NOMO-1 treated with DMSO at 0.1 percent for 48 hours (cell line): ENCODE results near the gene CRISPLD2.
"Not testable (repeated sequence)": the region's sequence is repeated elsewhere in the genome, so short reads cannot be mapped to it uniquely, and the experiment has no call there.

Experiments used
- DNase-seq: peaks from one replicate; lab custom pipeline; 2025; ENCODE audit not compliant: unreplicated experiment; lab: John Stamatoyannopoulos, UW

The CRISPLD2 gene

DNA sequence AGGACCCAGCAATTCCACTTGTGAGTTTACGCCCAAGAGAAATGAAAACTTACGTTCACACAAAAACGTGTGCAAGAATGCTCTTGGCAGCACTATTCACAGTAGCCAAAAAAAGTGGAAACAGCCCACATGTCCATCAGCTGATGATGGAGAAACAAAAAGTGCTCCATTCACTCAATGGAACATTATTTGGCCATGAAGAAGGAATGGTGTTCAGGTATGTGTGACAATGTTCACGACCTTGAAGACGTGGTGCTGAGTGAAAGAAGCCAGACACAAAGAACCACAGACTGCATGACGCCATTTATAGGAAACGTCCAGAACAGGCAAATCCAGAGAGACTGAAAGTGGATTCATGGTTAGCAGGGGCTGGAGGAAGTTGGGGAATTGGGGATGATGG is 106.7 kb downstream of the CRISPLD2 start:
- DNase-seq = no peak

GRCh38 chr16:84927621-84928591 is 108.1 kb downstream of the CRISPLD2 start:
- DNase-seq = no peak

DNA sequence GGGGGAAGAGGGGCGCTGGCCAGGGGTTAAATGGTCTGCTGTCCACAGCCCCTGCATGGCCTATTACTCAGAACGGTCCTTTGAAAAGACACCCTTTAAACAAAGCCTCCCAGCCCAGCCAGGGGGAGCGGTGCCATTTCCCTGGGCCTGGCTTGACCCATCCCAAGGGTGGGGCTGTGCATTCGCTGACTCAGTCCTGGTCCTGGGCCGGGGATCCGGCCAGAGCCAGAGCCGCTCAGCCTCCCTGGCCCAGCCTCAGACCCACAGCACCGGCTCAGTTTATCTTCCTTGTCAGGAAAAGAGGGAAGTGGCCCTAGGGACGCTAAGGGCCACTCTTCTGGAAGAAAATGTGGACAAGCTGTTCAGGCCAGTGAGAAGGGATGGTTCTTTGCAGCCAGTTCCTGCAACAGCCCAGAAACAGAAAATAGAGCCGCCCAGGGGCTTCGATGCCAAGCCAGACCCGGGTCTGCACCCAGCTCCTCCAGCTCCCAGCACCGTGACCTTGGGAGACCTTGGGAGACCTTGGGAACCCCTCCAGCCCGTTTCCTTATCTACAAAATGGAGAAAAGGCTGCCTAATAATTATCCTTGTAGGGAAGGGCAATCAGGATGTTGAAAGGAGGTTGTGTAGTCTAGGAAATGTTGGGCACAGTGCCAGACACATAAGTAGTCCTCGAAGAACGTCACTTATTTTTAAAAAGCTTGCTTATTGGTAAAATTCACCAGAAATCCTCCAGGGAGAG is 109.1 kb downstream of the CRISPLD2 start:
- no peak for DNase-seq

GRCh38 chr16:84929421-84930297 is 109.9 kb downstream of the CRISPLD2 start:
- DNase-seq = no peak

DNA sequence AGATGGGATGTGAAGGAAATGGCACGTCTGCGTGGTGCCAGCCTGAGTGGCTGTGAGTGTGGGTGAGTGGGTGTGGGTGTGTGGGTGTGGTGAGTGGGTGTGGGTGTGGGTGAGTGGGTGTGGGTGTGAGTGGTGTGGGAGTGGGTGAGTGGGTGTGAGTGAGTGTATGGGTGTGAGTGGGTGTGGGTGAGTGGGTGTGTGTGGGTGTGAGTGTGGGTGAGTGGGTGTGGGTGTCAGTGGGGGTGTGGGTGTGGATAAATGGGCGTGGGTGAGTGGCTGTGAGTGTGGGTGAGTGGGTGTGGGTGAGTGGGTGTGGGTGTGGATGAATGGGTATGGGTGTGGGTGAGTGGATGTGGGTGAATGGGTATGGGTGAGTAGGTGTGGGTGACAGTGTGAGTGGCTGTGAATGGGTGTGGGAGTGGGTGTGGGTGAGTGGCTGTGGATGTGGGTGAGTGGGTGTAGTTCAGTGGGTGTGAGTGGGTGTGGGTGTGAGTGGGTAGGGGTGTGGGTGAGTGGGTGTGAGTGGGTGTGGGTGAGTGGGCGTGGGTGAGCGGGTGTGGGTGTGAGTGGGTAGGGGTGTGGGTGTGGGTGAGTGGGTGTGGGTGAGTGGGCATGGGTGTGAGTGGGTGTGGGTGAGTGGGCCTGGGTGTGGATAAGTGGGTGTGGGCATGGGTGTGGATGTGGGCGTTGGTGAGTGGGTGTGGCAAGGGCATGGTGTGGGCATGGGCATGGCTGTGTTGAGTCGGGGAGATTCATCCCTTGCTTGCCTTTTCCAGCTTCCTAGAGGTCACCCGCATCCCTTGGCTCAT is 110.7 kb downstream of the CRISPLD2 start:
- no peak for DNase-seq

DNA sequence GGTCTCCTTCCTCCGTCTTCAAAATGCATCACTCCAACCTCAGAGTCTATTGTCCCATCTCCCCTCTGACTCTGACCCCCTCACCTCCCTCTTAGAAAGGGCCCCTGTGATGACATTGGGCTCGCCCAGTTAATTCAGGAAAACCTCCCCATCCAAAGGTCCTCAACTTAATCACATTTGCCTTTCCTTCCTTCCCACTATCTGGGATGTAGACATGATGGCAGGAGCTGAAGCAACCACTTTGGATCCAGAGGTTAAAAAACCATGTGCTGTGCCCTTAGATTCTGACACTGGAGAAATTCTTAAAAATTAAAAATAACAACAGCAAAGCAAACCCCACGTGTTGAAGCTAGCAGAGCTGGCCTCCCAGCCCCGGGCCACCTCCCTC is 111.3 kb downstream of the CRISPLD2 start:
- no peak for DNase-seq

DNA sequence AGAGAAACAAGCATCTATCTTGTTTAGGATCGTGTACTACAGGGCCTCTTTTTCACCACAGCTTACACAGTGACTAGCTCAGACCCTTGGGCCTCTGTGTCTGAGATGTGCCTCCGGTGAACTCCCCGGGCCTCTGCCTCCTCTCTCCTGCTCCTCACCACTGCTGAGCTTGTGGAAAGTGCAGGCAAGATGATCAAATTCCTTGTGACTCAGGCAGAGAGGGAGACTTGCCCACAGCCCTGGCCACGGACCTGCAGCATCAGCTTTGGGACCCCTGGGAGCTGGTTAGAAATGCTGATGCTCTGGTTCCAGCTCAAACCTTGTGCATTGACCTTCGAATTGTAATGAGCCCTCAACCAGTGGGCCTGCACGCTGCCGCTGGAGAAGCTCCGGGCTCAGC is 111.7 kb downstream of the CRISPLD2 start:
- DNase-seq = no peak

DNA sequence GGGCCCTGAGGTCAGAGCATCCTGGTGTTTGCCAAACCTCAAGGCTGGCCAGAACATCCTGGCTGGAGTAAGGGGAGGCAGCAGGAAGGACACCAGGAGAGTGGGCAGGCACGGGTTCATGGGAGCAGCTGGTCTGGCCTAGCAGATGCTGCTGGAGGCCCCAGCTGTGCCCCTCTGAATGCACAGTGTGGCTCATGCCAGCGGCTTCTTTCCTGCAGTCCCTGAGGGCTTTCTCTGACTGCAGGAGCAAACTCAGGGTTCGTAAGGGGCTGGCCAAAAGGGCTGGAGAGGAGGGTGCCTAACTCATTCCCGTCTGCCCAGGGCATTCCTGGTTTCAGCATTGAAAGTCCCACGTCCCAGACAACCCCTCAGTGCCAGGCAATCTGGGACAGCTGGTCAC is 112.9 kb downstream of the CRISPLD2 start:
- no peak for DNase-seq

GRCh38 chr16:84933774-84934631 is 114.2 kb downstream of the CRISPLD2 start:
- no peak for DNase-seq

DNA sequence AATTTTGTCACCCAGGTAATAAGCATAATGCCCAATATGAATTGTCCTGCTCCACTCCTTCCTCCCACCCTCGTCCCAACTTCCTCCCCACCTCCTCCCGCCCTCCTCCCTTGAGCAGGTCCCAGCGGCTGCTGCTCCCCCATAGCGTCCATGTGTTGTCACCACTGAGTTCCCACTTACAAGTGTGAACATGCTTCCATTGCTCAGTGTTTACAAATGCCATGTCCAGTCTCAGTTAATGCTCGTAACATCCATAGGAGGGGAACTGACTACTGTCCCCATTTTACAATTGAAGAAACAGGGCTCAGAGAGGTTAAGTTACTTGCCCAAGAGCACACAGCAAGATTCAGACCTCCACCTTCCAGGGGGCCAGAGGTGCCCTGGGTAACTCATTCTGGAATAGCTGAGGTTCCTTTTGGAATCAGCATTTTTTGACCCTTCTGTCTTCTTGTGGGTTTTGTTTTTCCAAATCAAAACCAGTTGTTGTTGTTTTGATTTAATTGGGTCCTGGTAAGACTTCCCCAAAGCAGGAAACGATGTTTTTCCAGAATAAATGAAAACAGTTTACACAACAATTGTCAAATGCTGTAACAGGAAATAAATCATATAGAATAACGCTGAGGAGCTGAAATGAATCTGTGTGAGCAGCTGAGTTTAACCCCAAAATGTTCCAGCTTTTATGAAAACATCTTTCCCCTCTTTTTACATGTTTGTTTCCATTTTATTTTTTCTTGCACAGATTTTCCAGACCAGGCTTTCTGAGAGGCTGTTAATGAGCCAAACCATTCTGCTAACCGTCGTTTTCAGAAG is 117.6 kb downstream of the CRISPLD2 start:
- DNase-seq = no peak

DNA sequence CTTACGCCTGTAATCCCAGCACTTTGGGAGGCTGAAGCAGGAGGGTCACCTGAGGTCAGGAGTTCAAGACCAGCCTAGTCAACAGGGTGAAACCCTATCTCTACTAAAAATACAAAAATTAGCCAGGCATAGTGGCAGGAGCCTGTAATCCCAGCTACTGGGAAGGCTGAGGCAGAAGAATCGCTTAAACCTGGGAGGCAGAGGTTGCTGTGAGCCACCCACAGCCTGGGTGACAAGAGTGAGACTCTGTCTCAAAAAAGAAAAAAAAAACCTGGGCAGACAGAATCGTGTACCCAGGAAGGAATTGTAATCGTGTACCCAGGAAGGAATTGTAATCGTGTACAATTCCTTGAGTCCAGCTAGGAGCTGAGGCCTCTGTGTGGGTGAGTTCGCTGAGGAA is 118.8 kb downstream of the CRISPLD2 start:
- DNase-seq = not testable (repeated sequence)

- DNase-seq = no peak
Measured at GRCh38 chr16:84940670-84941551, 121.1 kb downstream of the CRISPLD2 start.

GRCh38 chr16:84941921-84942320 is 122.1 kb downstream of the CRISPLD2 start:
- DNase-seq = no peak

DNA sequence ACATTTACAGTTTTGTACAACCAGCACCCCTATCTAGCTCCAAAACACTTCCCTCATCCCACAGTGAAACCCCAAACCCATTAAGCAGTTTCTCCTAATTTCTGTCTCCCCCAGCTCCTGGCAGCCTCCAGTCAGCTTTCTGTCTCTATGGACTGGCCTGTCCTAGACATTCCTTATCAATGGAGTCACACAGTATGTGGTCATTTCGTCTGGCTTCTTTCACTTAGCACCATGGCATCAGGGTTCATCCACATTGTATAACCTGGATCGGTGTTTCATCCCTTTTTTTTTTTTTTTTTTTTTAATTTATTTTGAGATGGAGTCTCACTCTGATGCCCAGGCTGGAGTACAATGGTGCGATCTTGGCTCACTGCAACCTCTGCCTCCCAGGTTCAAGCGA is 123.0 kb downstream of the CRISPLD2 start:
- DNase-seq = no peak

DNA sequence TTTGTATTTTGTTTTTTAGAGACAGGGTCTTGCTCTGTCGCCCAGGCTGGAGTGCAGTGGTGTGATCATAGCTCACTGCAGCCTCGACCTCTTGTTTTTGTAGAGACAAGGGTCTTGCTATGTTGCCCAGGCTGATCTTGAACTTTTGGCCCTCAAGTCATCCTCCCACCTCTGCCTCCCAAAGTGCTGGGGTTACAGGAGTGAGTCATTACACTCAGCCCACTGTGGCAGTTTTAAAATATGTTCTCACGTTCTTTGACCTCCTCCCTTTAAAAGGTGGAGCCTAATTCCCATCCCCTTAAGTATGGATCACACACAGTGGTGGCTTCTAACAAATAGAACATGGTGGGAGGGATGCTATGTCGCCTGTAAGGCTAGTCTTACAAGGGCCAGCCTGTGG is 123.8 kb downstream of the CRISPLD2 start:
- DNase-seq = no peak

DNA sequence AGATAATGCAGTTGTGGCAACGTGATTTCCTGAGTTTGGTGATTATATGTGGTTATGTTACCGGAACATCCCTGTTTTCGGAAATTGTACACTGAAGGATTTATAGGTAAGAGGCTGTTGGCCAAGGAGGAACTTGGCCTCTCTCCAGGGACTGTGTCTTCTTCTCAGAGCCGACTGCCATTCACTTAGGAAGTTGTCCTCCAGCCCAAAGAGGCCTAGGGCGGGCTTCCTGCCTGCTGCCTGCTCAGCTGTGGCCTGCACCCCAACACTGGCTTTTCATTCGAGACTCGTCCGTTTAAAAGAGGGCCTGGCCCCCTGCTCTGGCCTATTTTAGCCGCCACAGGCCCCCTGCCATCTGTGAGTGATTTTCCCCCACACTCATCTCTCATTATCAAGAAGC is 127.2 kb downstream of the CRISPLD2 start:
- DNase-seq = peak; percentile 77

DNA sequence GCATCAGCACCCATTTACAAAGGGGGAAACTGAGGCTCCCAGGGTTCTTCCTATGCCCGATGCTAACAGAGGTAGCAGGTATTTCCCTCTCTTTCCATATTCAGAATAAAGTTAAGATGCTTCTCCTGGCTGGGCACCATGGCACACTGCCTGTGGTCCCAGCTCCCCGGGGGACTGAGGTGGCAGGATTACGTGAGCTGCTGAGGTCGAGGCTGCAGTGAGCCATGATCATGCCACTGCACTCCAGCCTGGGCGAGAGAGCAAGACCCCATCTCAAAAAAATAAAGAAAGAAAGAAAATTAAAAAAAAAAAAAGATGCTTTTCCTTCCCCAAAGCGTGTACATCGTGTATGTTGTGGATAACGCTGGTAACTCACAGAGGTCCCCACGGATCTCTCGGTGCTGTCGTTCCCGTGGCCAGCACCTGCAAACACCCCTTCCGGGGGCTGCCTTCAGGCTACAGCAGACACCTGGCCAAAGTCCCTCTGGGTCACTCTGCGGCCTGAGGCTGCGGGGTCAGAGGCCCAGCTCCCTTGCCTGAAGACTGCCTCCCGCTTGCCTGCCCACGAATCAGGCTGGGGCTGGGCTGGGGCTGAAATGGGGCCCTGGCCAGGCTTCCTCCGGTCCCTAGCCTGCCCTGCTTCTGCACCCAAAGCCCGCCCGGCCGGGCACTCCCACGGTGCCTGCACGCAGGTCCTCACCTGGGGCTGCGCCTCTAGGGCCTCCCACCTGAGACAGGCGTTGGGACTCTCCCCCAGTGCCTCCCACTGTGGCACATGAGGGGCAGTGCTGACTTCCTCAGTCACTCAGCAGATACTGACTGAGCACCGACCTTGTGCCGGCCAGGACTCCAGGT is 128.4 kb downstream of the CRISPLD2 start:
- no peak for DNase-seq
